HG02642 (cell line): ENCODE data around the gene CYSLTR2.
A peak's percentile ranks its signal among the peaks of the same experiment; 100 is the strongest.

Source experiments
- ATAC-seq: cut with Tn5 transposase; IDR thresholded peaks from one replicate; pipeline ENCODE4 v1.9.1; 2021; ENCODE audit warnings: mild to moderate bottlenecking; ENCODE audit not compliant: unreplicated experiment, poor library complexity

The CYSLTR2 gene, protein sequence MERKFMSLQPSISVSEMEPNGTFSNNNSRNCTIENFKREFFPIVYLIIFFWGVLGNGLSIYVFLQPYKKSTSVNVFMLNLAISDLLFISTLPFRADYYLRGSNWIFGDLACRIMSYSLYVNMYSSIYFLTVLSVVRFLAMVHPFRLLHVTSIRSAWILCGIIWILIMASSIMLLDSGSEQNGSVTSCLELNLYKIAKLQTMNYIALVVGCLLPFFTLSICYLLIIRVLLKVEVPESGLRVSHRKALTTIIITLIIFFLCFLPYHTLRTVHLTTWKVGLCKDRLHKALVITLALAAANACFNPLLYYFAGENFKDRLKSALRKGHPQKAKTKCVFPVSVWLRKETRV

GRCh38 chr13:48653472-48653939 is at the start of gene CYSLTR2:
CYSLTR2 (plus strand) TSS chr13:48653929; CDS start chr13:48706818, 52,889 bp downstream.
- peak; percentile 67 for ATAC-seq

GRCh38 chr13:48615049-48615448 is 38.7 kb upstream of the CYSLTR2 start:
- ATAC-seq = no peak

DNA sequence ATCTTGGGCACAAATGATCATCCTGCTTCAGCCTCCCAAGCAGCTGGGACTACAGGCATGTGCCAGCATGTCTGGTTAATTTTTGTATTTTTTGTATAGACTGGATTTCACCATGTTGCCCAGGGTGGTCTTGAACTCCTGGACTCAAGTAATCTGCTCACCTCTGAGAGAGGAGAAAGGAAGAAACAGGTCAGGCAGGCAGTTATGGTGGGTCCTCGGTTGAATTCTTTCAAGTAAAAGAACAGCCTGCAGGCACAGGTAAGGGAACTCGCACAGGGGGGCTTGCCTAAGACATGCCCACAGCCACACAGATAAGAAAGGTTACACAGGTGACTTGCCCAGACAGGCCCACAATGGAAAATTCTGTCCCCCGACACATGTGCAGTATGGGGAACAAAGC is 34.8 kb upstream of the CYSLTR2 start:
- ATAC-seq = no peak

- no peak for ATAC-seq
These were observed 32.7 kb upstream of the CYSLTR2 start for GRCh38 chr13:48621056-48621455.

DNA sequence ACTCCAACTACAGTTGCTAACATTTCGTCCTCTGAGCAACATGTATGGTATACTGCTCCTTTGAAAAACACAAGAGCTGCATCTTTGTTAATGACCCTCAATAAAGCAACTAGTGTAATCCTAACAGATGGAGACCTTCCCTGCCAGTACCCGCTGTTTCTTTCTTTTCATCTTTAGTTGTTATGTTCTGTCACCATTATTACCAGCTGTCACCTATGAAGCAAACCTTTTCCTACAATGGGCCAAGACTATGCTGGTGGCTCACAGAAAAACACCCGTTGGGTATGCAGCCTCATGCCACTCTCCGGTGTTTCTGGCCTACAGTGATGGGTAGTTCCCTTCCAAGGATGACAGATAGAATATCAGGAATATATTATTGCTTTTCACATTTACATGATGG is 29.7 kb upstream of the CYSLTR2 start:
- no peak for ATAC-seq

GRCh38 chr13:48624858-48625257 is 28.9 kb upstream of the CYSLTR2 start:
- ATAC-seq = no peak

DNA sequence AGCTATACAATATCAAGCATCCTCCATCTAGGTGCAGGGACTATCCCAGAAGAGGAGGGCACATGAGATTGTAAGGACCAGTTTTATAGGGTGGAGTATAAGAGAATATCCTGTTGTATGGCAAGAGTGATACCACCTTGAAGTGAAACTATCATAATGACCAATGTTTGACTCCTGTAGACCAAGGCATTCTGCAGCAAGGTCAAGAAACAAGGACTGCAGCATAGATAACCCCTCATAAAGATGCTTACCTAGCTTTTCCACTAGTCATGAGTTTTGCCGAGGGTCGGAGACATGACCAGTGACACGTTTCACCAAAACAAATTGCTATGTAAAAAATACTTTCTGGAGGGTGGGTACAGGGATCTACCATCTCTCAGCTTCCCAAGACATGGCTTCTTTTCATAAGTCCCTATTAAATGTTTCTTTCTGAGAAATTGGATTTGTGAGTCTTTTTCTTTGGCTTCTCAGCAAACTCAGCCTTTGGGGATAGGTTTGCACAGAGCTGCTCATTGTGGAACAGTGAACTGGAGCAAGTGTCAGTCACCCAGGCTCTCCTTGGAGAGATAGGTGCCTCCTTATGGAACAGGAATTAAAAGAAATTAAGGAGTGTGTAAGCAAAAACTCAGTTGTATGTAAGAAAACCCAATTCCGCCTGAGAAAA is 28.2 kb upstream of the CYSLTR2 start:
- ATAC-seq = no peak

GRCh38 chr13:48626077-48626449 is 27.7 kb upstream of the CYSLTR2 start:
- no peak for ATAC-seq

GRCh38 chr13:48626726-48627451 is 26.8 kb upstream of the CYSLTR2 start:
- no peak for ATAC-seq

- no peak for ATAC-seq
These were observed 24.5 kb upstream of the CYSLTR2 start for GRCh38 chr13:48629277-48629676.

DNA sequence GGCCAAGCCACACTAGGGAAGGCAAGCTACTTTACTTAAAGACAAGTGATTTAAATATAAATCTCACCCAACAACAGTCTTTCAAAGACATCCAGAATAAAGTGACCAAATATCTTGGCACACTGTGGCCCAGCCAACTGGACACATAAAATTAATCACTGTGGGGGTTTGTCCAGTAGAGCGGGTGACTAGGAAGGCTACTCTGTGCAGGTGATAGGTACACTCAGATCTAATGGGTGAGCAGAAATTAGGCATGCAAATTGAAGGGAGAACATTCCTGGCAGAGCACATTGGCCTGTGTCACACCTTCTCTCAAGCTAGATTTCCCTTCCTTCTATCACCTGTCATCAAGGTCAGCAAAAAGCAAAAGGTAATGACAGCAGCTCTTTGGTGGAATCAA is 23.4 kb upstream of the CYSLTR2 start:
- no peak for ATAC-seq

GRCh38 chr13:48630773-48631172 is 23.0 kb upstream of the CYSLTR2 start:
- ATAC-seq = no peak

- no peak for ATAC-seq
These were observed 22.3 kb upstream of the CYSLTR2 start for GRCh38 chr13:48631441-48631840.

DNA sequence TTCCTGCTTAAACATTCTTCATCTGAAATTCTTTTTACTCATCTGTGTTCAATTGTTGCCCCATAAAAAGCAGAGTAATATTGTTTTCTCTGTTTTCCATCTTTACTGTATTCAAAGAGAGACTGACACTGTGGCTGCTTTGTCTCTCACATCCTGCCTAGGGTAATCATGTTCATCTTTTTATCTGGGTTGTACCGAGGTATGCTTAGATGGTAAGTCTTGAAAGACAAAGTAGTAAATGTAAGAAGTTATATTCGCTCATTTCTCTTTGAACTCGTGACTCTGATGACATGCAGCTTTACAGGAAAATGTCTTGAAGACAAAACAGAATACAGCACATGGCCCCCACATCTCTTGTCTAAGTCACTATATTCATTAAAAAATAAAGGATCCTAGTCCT is 20.0 kb upstream of the CYSLTR2 start:
- no peak for ATAC-seq

- no peak for ATAC-seq
These were observed 19.1 kb upstream of the CYSLTR2 start for GRCh38 chr13:48634636-48635035.

DNA sequence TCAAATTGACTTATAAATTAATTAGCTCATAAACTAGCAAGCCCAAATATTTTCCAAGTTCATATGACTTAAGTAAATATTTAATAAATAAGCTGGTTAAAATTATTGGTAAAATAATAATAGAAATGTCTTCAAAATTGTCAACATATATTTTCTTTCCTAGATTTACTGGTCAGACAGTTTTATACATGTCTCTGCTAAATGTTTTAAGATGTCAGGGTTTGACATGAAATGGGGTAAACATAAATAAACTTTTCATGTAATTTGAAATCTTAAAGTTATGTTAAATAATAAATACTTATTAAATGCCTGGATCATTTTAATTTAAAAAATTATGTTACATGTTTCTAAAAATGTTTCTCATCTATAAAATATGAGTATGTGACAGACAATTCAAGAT is 18.3 kb upstream of the CYSLTR2 start:
- no peak for ATAC-seq

GRCh38 chr13:48636550-48636949 is 17.2 kb upstream of the CYSLTR2 start:
- no peak for ATAC-seq

DNA sequence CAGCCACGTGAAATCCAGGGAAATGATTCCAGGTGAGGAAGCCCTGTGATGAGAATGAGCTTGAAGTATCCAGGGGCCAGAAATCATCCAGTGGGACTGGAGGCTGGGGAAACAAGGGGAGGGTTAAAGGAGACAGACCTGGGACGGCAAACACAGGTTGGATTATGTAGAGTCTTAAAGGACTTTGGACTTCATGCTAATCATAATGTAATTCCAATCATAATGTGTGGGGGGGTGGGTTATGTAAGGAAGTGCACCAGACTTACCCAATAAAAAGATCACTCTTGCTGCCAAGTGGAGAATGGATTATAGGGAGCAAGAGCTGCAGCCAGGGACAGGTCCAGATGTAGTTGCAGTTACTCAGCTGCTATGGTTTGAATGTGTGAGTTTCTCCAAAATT is 16.1 kb upstream of the CYSLTR2 start:
- ATAC-seq = no peak

GRCh38 chr13:48640767-48641166 is 13.0 kb upstream of the CYSLTR2 start:
- ATAC-seq = no peak

GRCh38 chr13:48641404-48641803 is 12.3 kb upstream of the CYSLTR2 start:
- no peak for ATAC-seq

DNA sequence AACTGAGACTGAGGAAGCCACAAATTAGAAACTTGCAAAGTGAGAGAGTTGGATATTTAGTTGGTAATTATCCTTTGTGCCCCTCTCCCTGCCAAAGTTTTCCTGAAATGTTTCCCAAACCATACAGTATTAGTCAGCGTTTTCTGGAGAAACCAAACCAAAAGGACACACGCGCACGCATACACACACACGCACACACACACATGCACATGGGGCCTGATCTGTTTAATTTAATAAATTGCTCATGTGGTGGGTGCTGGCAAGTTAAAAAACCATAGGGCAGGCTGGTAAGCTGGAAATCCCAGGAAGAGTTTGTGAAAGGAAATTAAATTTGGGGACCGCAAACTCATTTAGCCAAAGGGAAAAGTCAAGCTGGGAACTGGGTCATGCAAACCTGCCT is 11.7 kb upstream of the CYSLTR2 start:
- ATAC-seq = no peak
